Measurements from ENCODE around the gene KCNK17.

Gene KCNK17

GRCh38 chr6:39274471-39274870 is 39.7 kb downstream of the KCNK17 start:
- no peak for DNase-seq (ENCODE audit: low read depth)
- TF ChIP-seq CTCF (IDR thresholded peaks at IDR 0.05; ENCODE audit: control insufficient read depth, extremely low read depth, insufficient read depth): no peak
- no peak overlapping the region for H3K4me3 ChIP-seq (ENCODE audit: low read depth, low read length)

GRCh38 chr6:39273406-39273821 is 40.8 kb downstream of the KCNK17 start:
- no peak overlapping the region for H3K4me3 ChIP-seq (ENCODE audit: low read depth, low read length)
- DNase-seq (ENCODE audit: low read depth): no peak
- no peak for TF ChIP-seq CTCF (IDR thresholded peaks at IDR 0.05; ENCODE audit: control insufficient read depth, extremely low read depth, insufficient read depth)

GRCh38 chr6:39269961-39270360 is 44.3 kb downstream of the KCNK17 start:
- no peak for TF ChIP-seq CTCF (IDR thresholded peaks at IDR 0.05; ENCODE audit: control insufficient read depth, extremely low read depth, insufficient read depth)
- peak; percentile 10 for DNase-seq (ENCODE audit: low read depth)

GRCh38 chr6:39268721-39269120 is 45.5 kb downstream of the KCNK17 start:
- no peak for TF ChIP-seq CTCF (IDR thresholded peaks at IDR 0.05; ENCODE audit: control insufficient read depth, extremely low read depth, insufficient read depth)
- no peak overlapping the region for H3K4me3 ChIP-seq (ENCODE audit: low read depth, low read length)
- DNase-seq (ENCODE audit: low read depth): no peak

More at GRCh38 chr6:39269961-39270360, 44.3 kb downstream of the KCNK17 start:
- H3K4me3 ChIP-seq (ENCODE audit: low read depth, low read length): no peak overlapping the region

- no peak overlapping the region for H3K4me3 ChIP-seq (ENCODE audit: low read depth, low read length)
- no peak for TF ChIP-seq CTCF (IDR thresholded peaks at IDR 0.05; ENCODE audit: control insufficient read depth, extremely low read depth, insufficient read depth)
- DNase-seq (ENCODE audit: low read depth): no peak
Measured at GRCh38 chr6:39268171-39268570, 46.0 kb downstream of the KCNK17 start.

GRCh38 chr6:39266782-39267355 is 47.4 kb downstream of the KCNK17 start:
- DNase-seq (ENCODE audit: low read depth): peak; percentile 38
- no peak for TF ChIP-seq CTCF (IDR thresholded peaks at IDR 0.05; ENCODE audit: control insufficient read depth, extremely low read depth, insufficient read depth)
- H3K4me3 ChIP-seq (ENCODE audit: low read depth, low read length): no peak overlapping the region

GRCh38 chr6:39266375-39266774 is 47.8 kb downstream of the KCNK17 start:
- TF ChIP-seq CTCF (IDR thresholded peaks at IDR 0.05; ENCODE audit: control insufficient read depth, extremely low read depth, insufficient read depth): no peak
- peak; percentile 22 for DNase-seq (ENCODE audit: low read depth)
- H3K4me3 ChIP-seq (ENCODE audit: low read depth, low read length): no peak overlapping the region
